ENCODE results near the gene ERGIC1.
A peak's percentile ranks its signal among the peaks of the same experiment; 100 is the strongest.

The ERGIC1 gene

DNA sequence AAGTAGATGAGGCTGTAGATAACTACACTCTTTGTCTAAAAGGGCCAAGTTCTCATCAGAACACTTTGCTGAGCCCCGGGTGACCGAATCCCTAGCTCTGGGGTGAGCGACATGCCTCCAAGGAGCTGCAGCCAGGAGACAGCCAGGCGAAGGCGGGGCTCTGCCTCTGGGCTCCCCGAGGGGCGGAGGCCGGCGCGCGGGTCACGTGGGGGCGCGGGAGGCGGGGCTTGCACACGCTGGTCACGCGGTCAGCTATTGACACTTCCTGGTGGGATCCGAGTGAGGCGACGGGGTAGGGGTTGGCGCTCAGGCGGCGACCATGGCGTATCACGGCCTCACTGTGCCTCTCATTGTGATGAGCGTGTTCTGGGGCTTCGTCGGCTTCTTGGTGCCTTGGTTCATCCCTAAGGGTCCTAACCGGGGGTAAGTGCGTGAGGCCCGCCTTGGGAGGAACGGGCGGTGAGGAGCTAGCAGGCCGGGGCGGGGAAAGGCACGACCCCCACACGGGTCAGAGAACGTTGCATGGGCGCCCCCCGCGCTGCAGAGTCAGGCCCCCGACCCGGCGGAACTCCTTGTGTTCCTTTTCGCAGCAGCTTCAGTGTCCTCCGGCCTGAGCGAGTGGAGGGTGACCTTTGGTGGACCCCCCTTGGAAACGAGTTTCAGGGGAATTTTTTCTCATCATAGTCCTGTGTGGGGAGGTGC is 149.6 kb downstream of the ERGIC1 start, which contains the start of gene ATP6V0E1:
Gene ATP6V0E1, plus strand, starts transcription at position 230 of the 702 bp plus-strand sequence. Its CDS starts 90 bp downstream, at position 320.
- DNase-seq (ENCODE audit: low read depth in 2 of 2), result peak; percentile 95 to 96

DNA sequence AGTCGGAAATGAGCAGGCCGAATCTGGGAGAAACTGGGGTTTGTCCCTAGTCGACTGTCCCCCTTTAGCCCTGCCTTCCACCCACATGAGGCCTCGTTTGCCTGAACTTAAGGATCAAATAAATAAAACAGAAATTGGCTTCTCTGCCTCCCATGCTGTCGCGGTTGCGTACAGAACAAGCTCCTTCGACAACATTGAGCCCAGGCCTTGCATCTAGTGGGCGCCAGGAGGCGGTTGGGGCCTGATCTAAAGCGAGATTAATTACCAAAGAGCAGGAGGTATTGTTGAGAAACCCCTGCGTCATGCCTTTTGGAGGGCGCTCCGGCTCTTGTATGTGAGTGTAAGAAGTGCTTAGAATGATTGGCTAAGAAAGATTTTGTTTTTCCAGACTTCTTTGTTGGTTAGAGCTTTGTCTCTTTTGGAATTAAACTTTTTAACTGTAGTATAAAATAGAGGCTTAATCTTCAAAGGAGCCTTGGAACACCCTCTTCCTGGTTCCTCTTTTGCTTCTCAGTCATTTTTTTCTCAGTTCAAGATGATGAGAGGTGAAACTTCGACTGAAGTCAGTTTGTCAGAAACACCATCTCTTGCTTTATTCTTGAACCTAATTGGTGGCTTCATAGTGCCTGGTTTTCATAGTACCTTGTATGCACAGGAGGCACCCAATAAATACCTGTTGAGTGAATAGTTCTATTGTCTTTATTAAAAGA is 150.3 kb downstream of the ERGIC1 start:
- peak; percentile 57 to 72 for DNase-seq (ENCODE audit: low read depth in 2 of 2)

DNA sequence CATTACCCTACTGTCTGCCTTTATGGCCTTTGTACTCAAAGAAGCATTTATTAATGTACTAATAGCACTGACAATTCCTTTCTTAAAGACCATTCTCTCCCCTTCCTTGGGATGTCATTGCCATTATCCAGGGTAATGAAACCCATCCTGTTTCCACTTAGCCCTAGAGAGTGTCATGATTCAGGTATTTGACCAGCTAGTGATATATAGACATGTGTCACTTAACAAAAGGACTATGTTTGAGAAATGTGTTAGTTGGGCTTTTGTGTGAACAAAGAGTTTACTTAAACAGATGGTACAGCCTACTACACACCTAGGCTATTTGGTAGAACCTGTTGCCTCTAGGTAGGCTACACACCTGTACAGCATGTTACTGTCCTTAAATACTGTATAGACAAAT is 151.5 kb downstream of the ERGIC1 start:
- DNase-seq (ENCODE audit: low read depth in 2 of 2), result no peak

DNA sequence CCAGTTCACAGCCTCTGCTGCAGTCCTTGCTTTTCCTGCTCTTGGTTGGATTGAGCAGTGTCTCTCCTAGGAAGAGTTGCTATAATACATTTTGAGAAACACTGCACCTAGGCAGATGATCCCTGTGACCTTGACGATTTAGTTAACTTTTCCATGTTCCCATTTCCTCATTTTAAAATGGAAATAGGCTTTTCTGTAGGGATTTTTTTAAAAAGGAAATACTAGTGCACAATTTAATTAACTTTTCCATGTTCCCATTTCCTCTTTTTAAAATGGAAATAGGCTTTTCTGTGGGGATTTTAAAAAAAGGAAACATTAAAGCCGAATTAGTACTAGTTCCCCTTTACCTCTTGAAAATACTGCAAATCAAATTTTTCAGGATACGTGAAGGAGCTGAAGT is 154.2 kb downstream of the ERGIC1 start:
- DNase-seq (ENCODE audit: low read depth in 2 of 2), result no peak

DNA sequence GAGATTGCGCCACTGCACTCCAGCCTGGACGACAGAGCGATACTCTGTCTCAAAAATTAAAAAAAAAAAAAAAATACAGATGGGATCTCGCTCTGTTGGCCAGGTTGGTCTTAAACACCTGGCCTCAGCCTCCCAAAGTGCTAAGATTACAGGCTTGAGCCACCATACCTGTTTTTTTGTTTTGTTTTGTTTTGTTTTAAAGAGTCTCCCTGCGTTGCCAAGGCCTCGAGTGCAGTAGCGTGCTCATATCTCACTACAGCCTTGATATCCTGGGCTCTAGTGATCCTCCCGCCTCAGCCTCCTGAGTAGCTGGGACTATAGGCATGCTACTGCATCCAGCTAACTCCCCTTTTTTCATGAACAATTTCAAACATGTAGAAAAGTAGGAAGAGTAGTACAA is 156.7 kb downstream of the ERGIC1 start:
- no peak for DNase-seq (ENCODE audit: low read depth in 2 of 2)

DNA sequence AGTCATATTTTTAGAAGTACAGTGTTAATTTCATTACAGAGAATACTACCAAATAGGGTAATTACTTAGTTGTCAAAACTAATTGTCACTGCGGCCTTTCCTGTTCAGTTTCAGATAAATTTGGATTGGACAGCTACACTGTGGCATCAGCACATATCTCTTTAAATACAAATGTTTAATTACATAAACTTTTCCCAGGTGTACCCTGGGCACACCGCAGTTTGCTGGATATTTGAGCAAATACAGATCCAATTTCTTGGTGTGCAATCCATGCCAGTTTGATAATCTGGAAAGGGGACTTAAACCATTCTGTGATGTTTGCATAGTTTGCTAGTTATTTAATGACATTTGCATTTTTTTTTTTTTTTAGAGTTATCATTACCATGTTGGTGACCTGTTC is 160.4 kb downstream of the ERGIC1 start:
- DNase-seq (ENCODE audit: low read depth in 2 of 2), result no peak

DNA sequence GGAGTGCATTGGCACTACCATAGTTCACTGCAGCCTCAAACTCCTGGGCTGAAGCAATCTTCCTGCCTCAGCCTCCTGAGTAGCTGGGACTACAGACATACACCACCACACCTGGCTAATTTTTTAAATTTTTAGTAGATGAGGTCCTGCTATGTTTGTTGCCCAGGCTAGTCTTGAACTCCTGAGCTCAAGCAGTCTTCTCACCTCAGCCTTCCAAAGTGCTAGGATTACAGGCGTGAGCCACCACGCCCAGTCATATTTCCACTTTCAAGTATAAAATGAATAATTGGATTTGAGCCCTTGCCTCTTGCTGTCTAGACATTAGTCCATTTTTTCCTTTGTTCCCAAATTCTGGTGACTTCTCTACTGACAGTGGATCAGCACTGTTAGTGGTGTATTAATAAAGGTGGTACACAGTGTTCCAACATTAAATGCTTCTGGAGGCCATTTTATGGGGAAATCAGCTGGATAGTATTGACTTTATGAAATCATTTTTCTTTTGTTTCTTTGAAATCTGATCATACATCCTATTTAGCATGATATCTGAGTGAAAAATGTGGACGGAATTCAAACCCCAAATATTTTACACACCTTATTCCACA is 165.4 kb downstream of the ERGIC1 start:
- DNase-seq (ENCODE audit: low read depth in 2 of 2), result no peak

DNA sequence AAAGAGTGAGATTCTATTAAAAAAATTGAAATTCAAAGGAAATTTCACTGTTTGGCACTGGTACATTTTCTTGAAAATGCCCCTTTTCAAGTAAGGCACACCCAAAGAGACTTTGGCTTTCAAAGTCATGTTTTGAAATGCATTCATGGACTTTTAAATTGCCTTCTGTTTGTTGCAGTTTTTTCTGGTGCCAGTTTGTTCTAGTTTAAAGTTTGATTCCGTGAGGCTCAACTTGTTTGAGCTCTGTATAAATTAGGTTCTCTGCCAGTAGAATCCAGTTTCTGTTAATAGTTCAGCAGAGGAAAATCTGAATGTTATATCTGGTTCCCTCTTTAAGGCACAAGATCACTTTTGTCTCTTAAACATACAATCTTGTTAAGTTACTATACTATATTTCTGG is 165.9 kb downstream of the ERGIC1 start:
- no peak for DNase-seq (ENCODE audit: low read depth in 2 of 2)

DNA sequence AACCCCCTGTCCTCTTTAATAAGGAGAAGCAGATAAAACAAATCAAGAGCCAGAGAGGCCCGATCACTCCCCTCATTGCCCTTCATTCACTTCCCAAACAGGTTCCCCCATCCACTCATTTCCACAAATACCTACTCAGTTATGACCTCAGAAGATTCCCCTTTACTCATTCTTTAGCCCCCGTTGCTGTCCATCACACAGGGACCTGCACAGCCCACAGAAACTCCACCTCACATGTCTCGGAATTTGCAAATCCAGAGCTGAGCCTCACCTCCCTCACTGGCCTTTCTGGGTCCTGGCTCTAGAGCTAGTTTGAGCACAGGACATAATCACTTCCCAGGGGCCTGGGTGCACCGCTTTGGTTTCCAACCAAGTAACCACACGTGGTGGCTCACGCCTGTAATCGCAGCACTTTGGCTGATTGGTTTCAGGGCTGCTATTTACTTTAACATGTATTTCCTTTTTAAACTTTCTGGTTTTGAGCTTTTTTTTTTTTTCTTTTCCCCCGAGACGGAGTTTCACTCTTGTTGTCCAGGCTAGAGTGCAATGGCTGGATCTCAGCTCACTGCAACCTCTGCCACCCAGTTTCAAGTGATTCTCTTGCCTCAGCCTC is 167.3 kb downstream of the ERGIC1 start:
- DNase-seq (ENCODE audit: low read depth in 2 of 2), result no peak

All from stimulated activated CD4-positive, alpha-beta T cell treated with anti-CD3 and anti-CD28 coated beads, Interleukin-4, amount 100 ng/mL, for 48 hours (primary cell).